Ovary (tissue), 3 donors: ENCODE results near the gene CSNK1G2.

Experiments used
- CTCF ChIP-seq, 3 donors: fragments of 450-650 bp in 2 of 3; fragments of 200-600 bp in 1 of 3; IDR thresholded peaks; one replicate each; pipeline versions ENCODE4 v1.5.1 to v1.8.0; 2016 to 2022; ENCODE audit warnings: antibody characterized with exemption in 3 of 3, mild to moderate bottlenecking in 1 of 3
- EP300 ChIP-seq: sonication (generic); formaldehyde crosslinking; IDR thresholded peaks from one replicate; pipeline ENCODE4 v1.6.1; 2017; ENCODE audit warnings: antibody characterized with exemption
- POLR2A ChIP-seq: fragments of 450-650 bp; IDR thresholded peaks from one replicate; pipeline ENCODE4 v1.6.1; 2017; ENCODE audit warnings: antibody characterized with exemption, mild to moderate bottlenecking, moderate library complexity
- donor health status: DM: no; HTN: no; CAD: no.

- TF ChIP-seq CTCF (IDR thresholded peaks at IDR 0.05) (no peak), EP300 (no peak), POLR2A (no peak)
Observed at GRCh38 chr19:1984357-1984756, 43.4 kb downstream of the CSNK1G2 start.
